ENCODE measurements around the gene MNT.
A peak's percentile ranks its signal among the peaks of the same experiment; 100 is the strongest.

MNT gene

DNA sequence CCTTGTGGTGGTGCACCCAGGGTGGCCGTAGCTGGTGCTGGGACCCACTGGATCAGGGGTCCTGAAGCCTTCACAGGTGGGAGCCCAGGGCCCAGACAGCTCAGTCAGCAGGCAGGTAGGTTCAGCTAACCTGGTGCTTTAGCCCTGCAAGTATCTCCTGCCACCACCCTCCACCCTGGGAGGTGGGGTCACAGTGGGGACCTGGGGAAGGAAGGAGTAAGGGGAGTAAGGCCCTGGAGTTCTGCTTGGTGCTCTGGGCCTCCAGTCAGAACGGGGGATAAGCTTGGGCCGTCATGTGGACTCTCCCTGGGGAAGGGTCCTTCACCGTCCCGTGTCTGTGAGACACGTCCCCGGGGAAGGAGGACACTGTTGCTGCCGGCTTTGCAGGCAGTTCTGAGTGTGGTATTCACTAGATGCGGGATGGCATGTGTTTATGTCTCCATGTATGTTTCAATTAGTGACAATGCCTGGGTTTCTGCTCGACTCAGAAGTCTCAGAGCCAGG, 42.9 kb downstream of the MNT start:
- Histone ChIP-seq H3K27ac (ENCODE audit: low read depth, low read length) (no peak overlapping the region), H3K27me3 (ENCODE audit: control insufficient read depth, insufficient read depth, low read length) (no peaks in the 10 kb centered on the region), H3K4me3 (ENCODE audit: low read depth, low read length) (no peak overlapping the region), H3K9me3 (ENCODE audit: control insufficient read depth, insufficient read depth, low read depth, low read length) (no peaks in the 10 kb centered on the region), H3K36me3 (ENCODE audit: control insufficient read depth, insufficient read depth, low read length) (peaks cover 10% of the 10 kb centered on the region; the same call in 1 of the 2 replicates), H3K4me1 (ENCODE audit: control insufficient read depth, insufficient read depth, low read length) (no peaks in the 10 kb centered on the region), H3K9ac (ENCODE audit: low read length) (no peak overlapping the region)

GRCh38 chr17:2357237-2357636, 43.6 kb downstream of the MNT start:
- Histone ChIP-seq H3K4me1 (ENCODE audit: control insufficient read depth, insufficient read depth, low read length) (0 out of 2 replicates have a peak, but pooled peaks cover 3% of the 10 kb centered on the region), H3K36me3 (ENCODE audit: control insufficient read depth, insufficient read depth, low read length) (0 out of 2 replicates have a peak, but pooled peaks cover 4% of the 10 kb centered on the region), H3K9me3 (ENCODE audit: control insufficient read depth, insufficient read depth, low read depth, low read length) (no peaks in the 10 kb centered on the region), H3K27me3 (ENCODE audit: control insufficient read depth, insufficient read depth, low read length) (no peaks in the 10 kb centered on the region), H3K4me3 (ENCODE audit: low read depth, low read length) (no peak overlapping the region), H3K27ac (ENCODE audit: low read depth, low read length) (no peak overlapping the region), H3K9ac (ENCODE audit: low read length) (no peak overlapping the region)

GRCh38 chr17:2354311-2354710, 46.5 kb downstream of the MNT start:
- H3K4me1 ChIP-seq (ENCODE audit: control insufficient read depth, insufficient read depth, low read length), result 0 out of 2 replicates have a peak, but pooled peaks cover 3% of the 10 kb centered on the region
- H3K27ac ChIP-seq (ENCODE audit: low read depth, low read length), result no peak overlapping the region
- no peak overlapping the region for H3K9ac ChIP-seq (ENCODE audit: low read length)
- H3K36me3 ChIP-seq (ENCODE audit: control insufficient read depth, insufficient read depth, low read length), result no peaks in the 10 kb centered on the region
- no peaks in the 10 kb centered on the region for H3K9me3 ChIP-seq (ENCODE audit: control insufficient read depth, insufficient read depth, low read depth, low read length)
- H3K4me3 ChIP-seq (ENCODE audit: low read depth, low read length), result no peak overlapping the region
- no peaks in the 10 kb centered on the region for H3K27me3 ChIP-seq (ENCODE audit: control insufficient read depth, insufficient read depth, low read length)

DNA sequence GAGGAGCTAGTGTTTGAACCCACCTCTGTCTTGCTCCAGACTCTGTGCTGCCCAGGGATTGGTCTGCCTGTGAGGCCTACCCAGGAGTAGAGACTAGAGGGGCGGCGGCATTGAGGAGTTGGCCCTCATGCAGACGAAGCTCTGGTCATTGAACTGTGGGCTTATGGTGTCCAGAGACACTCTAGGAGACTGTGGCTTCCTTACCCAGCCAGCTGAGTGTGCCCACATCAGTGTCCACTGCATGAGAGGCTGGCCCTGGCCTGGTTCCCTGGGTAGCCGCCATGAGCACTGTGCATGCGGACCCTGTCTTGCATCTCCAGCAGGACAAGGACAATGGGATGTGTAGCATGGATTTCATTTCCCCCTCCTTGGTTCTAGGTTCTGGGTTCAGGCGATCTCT, 49.6 kb downstream of the MNT start:
- Histone ChIP-seq H3K27me3 (ENCODE audit: control insufficient read depth, insufficient read depth, low read length) (no peaks in the 10 kb centered on the region), H3K9me3 (ENCODE audit: control insufficient read depth, insufficient read depth, low read depth, low read length) (no peaks in the 10 kb centered on the region), H3K4me3 (ENCODE audit: low read depth, low read length) (no peak overlapping the region), H3K9ac (ENCODE audit: low read length) (no peak overlapping the region), H3K36me3 (ENCODE audit: control insufficient read depth, insufficient read depth, low read length) (no peaks in the 10 kb centered on the region), H3K4me1 (ENCODE audit: control insufficient read depth, insufficient read depth, low read length) (peaks cover 16% of the 10 kb centered on the region), H3K27ac (ENCODE audit: low read depth, low read length) (no peak overlapping the region)

DNA sequence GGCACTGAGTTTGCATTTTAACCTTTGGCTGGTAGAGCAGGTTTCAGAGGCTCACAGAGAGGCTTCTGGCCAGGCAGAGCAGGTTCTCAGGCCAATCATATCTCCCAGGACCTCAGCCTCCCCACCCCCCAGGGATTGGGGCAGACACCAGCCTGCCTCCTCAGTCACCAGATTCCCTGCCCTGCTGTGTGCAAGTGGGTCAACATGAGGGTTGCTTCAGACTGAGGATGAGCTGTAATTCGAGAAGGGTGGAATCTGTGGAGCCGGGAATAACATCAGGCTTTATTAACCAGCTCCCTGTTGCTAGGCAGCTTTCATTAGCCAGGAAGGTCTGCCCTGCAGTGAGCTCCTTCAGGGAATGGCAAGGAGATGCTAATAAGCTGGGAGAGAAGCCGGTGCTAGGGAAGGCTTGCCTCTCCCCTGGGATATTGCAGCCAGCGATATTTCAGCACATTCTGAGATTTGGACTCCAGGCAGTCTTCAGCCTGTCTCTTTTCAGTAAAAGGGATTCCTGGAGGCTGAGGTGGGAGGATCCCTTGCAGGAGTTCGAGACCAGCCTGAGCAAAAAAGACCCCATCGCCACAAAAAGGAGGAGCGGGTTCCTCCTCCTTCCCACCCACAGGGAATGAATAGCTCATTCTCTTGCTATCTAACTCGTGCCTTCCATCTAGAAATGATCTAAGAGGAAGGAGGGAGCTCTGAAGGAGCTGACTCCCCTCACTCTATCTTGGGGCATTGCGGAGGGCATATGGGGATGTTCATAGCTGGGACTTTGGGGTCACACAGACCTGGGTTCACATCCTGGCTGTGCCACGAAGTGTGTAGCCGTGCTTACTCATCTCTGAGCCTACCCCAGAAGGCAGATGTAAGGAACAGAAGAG, 52.8 kb downstream of the MNT start:
- Histone ChIP-seq H3K9ac (ENCODE audit: low read length) (peak overlapping the region; percentile 61), H3K4me1 (ENCODE audit: control insufficient read depth, insufficient read depth, low read length) (peaks cover 16% of the 10 kb centered on the region), H3K4me3 (ENCODE audit: low read depth, low read length) (peak overlapping the region; percentile 38), H3K27ac (ENCODE audit: low read depth, low read length) (peak overlapping the region; percentile 74), H3K9me3 (ENCODE audit: control insufficient read depth, insufficient read depth, low read depth, low read length) (no peaks in the 10 kb centered on the region), H3K36me3 (ENCODE audit: control insufficient read depth, insufficient read depth, low read length) (peaks cover 10% of the 10 kb centered on the region), H3K27me3 (ENCODE audit: control insufficient read depth, insufficient read depth, low read length) (no peaks in the 10 kb centered on the region)

- H3K36me3 ChIP-seq (ENCODE audit: control insufficient read depth, insufficient read depth, low read length), result peaks cover 15% of the 10 kb centered on the region
- H3K4me3 ChIP-seq (ENCODE audit: low read depth, low read length), result no peak overlapping the region
- H3K27me3 ChIP-seq (ENCODE audit: control insufficient read depth, insufficient read depth, low read length), result no peaks in the 10 kb centered on the region
- no peak overlapping the region for H3K27ac ChIP-seq (ENCODE audit: low read depth, low read length)
- peaks cover 13% of the 10 kb centered on the region for H3K4me1 ChIP-seq (ENCODE audit: control insufficient read depth, insufficient read depth, low read length)
- no peaks in the 10 kb centered on the region for H3K9me3 ChIP-seq (ENCODE audit: control insufficient read depth, insufficient read depth, low read depth, low read length)
- H3K9ac ChIP-seq (ENCODE audit: low read length), result no peak overlapping the region
Measured at GRCh38 chr17:2346475-2346874, 54.4 kb downstream of the MNT start.

DNA sequence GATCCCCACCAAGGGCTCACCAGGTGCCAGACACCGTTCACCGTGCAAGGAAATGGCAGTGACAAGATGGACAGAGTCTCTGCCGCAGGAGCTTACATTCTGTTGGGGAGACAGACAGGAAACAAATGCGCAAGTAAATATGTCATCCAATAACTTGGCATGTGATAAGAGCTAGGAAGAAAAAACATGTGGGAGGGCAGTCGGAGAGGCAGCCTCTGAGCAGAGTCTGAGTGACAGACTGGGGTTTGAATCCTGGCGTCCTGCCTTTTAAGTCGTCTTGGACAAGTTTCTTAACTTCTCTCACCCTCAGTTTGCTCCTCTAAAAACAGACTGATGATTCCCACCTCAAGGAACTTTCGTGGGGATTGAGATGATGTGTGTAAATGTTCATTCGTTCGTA, 56.3 kb downstream of the MNT start:
- Histone ChIP-seq H3K4me3 (ENCODE audit: low read depth, low read length) (no peak overlapping the region), H3K9ac (ENCODE audit: low read length) (no peak overlapping the region), H3K9me3 (ENCODE audit: control insufficient read depth, insufficient read depth, low read depth, low read length) (no peaks in the 10 kb centered on the region), H3K27ac (ENCODE audit: low read depth, low read length) (no peak overlapping the region), H3K4me1 (ENCODE audit: control insufficient read depth, insufficient read depth, low read length) (peaks cover 13% of the 10 kb centered on the region), H3K27me3 (ENCODE audit: control insufficient read depth, insufficient read depth, low read length) (no peaks in the 10 kb centered on the region), H3K36me3 (ENCODE audit: control insufficient read depth, insufficient read depth, low read length) (peaks cover 17% of the 10 kb centered on the region)

DNA sequence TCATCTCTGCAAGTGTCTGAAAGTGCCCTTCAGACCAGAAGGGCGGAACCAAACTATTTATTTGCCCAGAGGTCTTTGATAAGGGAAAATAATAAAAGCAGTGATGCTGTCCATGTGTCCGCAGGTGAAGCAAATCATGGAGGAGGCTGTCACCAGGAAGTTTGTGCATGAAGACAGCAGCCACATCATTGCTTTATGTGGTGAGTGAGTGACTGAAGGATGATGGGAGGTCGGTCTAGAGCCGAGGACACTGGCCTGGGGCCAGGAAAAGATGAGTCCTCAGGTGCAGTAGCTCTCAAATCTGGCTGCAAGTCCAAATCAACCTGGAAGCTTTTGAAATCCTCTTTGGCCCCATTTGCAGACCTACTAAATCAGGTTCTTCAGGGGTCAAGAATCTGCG, 57.4 kb downstream of the MNT start:
- Histone ChIP-seq H3K36me3 (ENCODE audit: control insufficient read depth, insufficient read depth, low read length) (peaks cover 17% of the 10 kb centered on the region), H3K27ac (ENCODE audit: low read depth, low read length) (no peak overlapping the region), H3K4me3 (ENCODE audit: low read depth, low read length) (no peak overlapping the region), H3K9me3 (ENCODE audit: control insufficient read depth, insufficient read depth, low read depth, low read length) (no peaks in the 10 kb centered on the region), H3K27me3 (ENCODE audit: control insufficient read depth, insufficient read depth, low read length) (no peaks in the 10 kb centered on the region), H3K4me1 (ENCODE audit: control insufficient read depth, insufficient read depth, low read length) (peaks cover 11% of the 10 kb centered on the region), H3K9ac (ENCODE audit: low read length) (no peak overlapping the region)

DNA sequence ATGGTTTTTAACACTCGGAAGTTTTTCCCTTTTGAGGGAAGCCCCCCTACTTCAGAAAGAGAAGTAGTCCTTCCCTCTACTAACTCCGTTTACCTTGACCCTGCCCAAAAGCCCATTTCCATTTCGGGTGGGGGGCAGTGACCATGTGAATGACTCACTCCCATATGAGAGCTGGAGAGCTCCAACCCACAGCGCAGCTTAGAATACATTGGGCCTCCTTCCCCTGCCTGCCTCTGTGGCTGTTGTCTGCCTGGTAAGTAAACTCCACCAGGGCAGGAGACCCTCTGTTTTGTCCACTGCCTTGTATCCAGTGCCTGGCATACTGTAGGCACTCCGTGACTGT, 62.6 kb downstream of the MNT start:
- peak overlapping the region; percentile 4; the same call in 1 of the 2 replicates for H3K27ac ChIP-seq (ENCODE audit: low read depth, low read length)
- no peaks in the 10 kb centered on the region for H3K9me3 ChIP-seq (ENCODE audit: control insufficient read depth, insufficient read depth, low read depth, low read length)

GRCh38 chr17:2337544-2338314, 63.1 kb downstream of the MNT start:
- peak overlapping the region; percentile 4; the same call in 1 of the 2 replicates for H3K27ac ChIP-seq (ENCODE audit: low read depth, low read length)
- H3K36me3 ChIP-seq (ENCODE audit: control insufficient read depth, insufficient read depth, low read length), result peaks cover 37% of the 10 kb centered on the region
- H3K4me1 ChIP-seq (ENCODE audit: control insufficient read depth, insufficient read depth, low read length), result peaks cover 15% of the 10 kb centered on the region
- H3K4me3 ChIP-seq (ENCODE audit: low read depth, low read length), result peak overlapping the region; percentile 96
- peak overlapping the region; percentile 75 for H3K9ac ChIP-seq (ENCODE audit: low read length)
- H3K27me3 ChIP-seq (ENCODE audit: control insufficient read depth, insufficient read depth, low read length), result no peaks in the 10 kb centered on the region
- H3K9me3 ChIP-seq (ENCODE audit: control insufficient read depth, insufficient read depth, low read depth, low read length), result no peaks in the 10 kb centered on the region

More for the DNA sequence above, 62.6 kb downstream of the MNT start:
- peak overlapping the region; percentile 96 for H3K4me3 ChIP-seq (ENCODE audit: low read depth, low read length)
- peak overlapping the region; percentile 75 for H3K9ac ChIP-seq (ENCODE audit: low read length)
- H3K4me1 ChIP-seq (ENCODE audit: control insufficient read depth, insufficient read depth, low read length), result peaks cover 15% of the 10 kb centered on the region
- peaks cover 31% of the 10 kb centered on the region for H3K36me3 ChIP-seq (ENCODE audit: control insufficient read depth, insufficient read depth, low read length)
- no peaks in the 10 kb centered on the region for H3K27me3 ChIP-seq (ENCODE audit: control insufficient read depth, insufficient read depth, low read length)
